GM12875 (cell line): ENCODE results near the gene RBM28.

Experiments
- H3K4me3 ChIP-seq: one replicate; pipeline ENCODE4 v1.5.1; 2011; ENCODE audit warnings: low read depth, low read length, control low read depth
- CTCF ChIP-seq: IDR thresholded peaks from 2 replicates; pipeline ENCODE4 v1.5.1; 2011; ENCODE audit warnings: low read depth, mild to moderate bottlenecking, control low read depth, inconsistent platforms, low read length, moderate library complexity, borderline replicate concordance; ENCODE audit not compliant: insufficient read depth

Gene RBM28

GRCh38 chr7:128268233-128268632 lies 75.5 kb downstream of the RBM28 start:
- no peak overlapping the region for H3K4me3 ChIP-seq
- no peak for TF ChIP-seq CTCF

GRCh38 chr7:128267595-128267924 lies 76.1 kb downstream of the RBM28 start:
- no peak for TF ChIP-seq CTCF
- no peak overlapping the region for H3K4me3 ChIP-seq

DNA sequence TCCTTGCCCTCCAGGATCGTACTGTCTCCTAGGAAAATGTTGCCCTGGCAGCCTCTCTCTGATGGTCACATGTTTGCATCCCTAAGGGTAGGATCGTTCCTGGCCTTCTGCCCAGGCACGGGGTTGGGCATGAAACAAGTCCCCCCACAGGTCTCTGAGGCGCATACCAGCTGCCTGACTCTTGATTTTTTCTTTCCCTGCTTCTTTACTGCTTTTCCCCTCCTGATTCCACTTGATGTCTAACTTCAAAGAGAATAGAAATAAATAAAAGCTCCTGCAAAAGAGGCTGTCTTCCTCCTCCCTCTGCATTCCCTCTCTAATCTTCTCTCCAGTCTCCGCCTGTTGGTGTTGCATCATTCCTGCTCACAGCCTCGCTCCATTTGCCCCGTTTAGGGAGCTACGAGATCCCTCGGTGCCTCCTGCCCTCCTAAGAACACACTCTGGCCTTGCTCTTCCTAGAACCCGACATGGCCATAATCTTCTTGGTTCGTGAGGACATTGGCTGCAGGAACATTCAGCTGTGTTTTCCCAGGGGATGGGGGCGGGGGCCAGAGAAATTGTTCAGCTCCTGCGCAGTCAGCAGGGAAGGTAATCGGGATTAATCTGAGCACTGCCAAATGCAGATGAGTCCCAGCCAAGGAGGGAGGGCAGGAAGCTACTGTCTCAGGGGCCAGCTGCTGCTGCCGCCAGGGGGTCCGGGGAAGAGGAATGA lies 76.7 kb downstream of the RBM28 start:
- TF ChIP-seq CTCF = no peak
- H3K4me3 ChIP-seq = no peak overlapping the region

DNA sequence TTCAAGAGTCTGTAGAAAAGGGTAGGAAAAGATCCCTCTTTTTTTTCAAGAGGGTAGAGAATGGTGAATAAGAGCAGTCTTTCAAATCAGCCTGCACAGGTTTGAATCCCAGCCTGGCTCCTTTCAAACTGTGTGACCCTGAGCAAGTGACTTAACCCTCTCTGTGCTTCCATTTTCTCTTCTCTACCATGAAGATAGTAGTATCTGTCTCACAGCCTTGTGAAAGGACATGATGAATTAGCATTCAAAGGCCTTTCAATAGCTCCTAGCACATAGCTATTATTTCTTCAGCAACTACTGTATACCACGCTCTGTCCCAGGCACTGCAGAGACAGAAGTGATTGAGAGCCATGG lies 77.2 kb downstream of the RBM28 start:
- no peak for TF ChIP-seq CTCF
- H3K4me3 ChIP-seq = no peak overlapping the region

DNA sequence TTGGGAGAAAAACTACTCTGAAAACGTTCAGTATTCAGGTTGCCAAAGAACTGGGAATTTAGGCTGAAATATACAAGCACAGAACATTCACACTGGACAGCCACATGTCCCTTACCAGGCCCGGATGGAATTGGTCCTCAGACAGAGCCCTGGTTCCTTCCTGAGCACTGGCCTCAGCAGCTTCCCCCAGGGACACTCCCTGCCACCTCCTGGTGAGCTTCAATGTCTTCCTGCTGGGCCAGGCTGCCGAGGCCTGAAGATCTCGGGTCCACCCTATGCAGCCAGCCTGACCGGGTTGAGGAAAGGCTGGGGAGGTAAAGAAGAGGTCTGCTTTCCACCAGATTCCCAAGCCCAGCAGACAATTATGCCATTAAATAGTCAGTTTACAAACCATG lies 77.8 kb downstream of the RBM28 start:
- no peak overlapping the region for H3K4me3 ChIP-seq

DNA sequence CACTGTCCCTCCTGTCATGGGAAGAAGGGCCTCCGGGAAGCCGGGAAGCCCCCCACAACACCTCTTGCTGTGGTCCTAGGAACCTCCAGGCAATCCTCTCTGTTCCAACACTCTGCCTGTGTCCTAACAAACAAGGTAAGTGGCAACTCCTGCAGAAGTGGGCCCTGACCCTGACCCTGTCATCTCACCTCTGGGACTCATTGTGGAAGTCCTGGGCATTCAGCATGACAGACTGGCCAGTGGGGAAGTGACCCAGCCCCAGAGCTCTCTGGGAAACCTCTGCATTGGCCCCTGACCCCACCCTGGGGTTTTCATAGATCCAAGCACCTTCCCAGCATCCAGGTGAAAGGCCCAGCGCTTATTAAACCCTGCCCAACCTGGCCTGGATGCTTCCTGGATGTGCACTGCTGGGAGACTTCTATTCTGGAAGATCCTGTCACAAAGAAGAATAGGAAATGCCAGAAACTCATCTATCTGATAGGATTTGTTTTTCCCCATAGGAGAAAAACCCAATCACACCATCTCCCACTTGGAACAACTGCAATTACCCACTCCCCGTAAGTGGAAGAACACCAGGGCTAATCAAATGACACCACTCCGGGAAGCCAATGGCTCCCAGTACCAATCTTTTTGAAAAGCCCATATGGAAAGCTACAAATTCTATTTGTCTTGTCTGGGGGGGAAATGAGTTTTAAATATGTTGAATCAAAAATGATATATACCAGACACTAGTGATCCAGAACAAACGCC lies 78.4 kb downstream of the RBM28 start:
- no peak overlapping the region for H3K4me3 ChIP-seq
- TF ChIP-seq CTCF = no peak

More for the DNA sequence above, 77.8 kb downstream of the RBM28 start:
- no peak for TF ChIP-seq CTCF

GRCh38 chr7:128264477-128264876 lies 79.2 kb downstream of the RBM28 start:
- no peak for TF ChIP-seq CTCF
- no peak overlapping the region for H3K4me3 ChIP-seq
